H1 (cell line): ENCODE results near the gene UBE2E2. TPM values are rescaled to one million over a fixed set of nuclear protein-coding genes. Genes with fewer than 3 reads are reported as not detected.

ENCODE experiments used
- CTCF ChIA-PET: fragments of 300-600 bp; sonication (Branson Sonifier 250); formaldehyde crosslinking; loops from one replicate; lab custom pipeline; 2021; ENCODE audit not compliant: partially characterized antibody; lab: Charles Lee
- POLR2A ChIA-PET: fragments of 300-600 bp; sonication (Branson Sonifier 250); formaldehyde crosslinking; loops from one replicate; lab custom pipeline; 2021; ENCODE audit warnings: inconsistent platforms; ENCODE audit not compliant: partially characterized antibody; lab: Charles Lee
- DNase-seq, 2 experiments: peaks; one replicate each; pipeline versions ENCODE4 v3.0.0 to v3.0.0-alpha.2; 2010 to 2022; ENCODE audit warnings: low spot score in 2 of 2, low read depth in 1 of 2, mixed read lengths in 1 of 2
- FAIRE-seq: peaks from 2 replicates; lab custom pipeline; 2011; peaks lifted over from hg19 to GRCh38; lab: Jason Lieb, UNC
- H2AFZ ChIP-seq: 2 replicates; pipeline ENCODE4 v1.8.1; 2012; ENCODE audit warnings: low read length, inconsistent platforms
- H2AK5ac ChIP-seq: 2 replicates; pipeline ENCODE4 v1.6.1; 2013; ENCODE audit warnings: low read depth, low read length
- H2BK120ac ChIP-seq: replicated peaks from 2 replicates; pipeline ENCODE3; 2013; ENCODE audit warnings: low read depth, low read length, inconsistent platforms
- H2BK12ac ChIP-seq: 2 replicates; pipeline ENCODE4 v1.6.1; 2013; ENCODE audit warnings: low read depth, low read length
- H2BK15ac ChIP-seq: 2 replicates; pipeline ENCODE4 v1.6.1; 2013; ENCODE audit warnings: low read length
- H2BK20ac ChIP-seq: 2 replicates; pipeline ENCODE4 v1.6.1; 2013; ENCODE audit warnings: low read length
- H2BK5ac ChIP-seq: 2 replicates; pipeline ENCODE4 v1.6.1; 2013; ENCODE audit warnings: low read depth, low read length
- H3K14ac ChIP-seq: 2 replicates; pipeline ENCODE4 v1.6.1; 2013; ENCODE audit warnings: inconsistent platforms; ENCODE audit not compliant: insufficient read length
- H3K18ac ChIP-seq: 2 replicates; pipeline ENCODE4 v1.6.1; 2013; ENCODE audit warnings: low read length; ENCODE audit errors: extremely low read depth
- H3K23ac ChIP-seq: 2 replicates; pipeline ENCODE4 v1.6.1; 2013; ENCODE audit warnings: inconsistent platforms; ENCODE audit not compliant: insufficient read length
- H3K23me2 ChIP-seq: 2 replicates; pipeline ENCODE4 v1.6.1; 2013; ENCODE audit warnings: low read depth, low read length
- H3K27ac ChIP-seq: 2 replicates; pipeline ENCODE4 v1.6.1; 2011; ENCODE audit warnings: low read depth, low read length, inconsistent platforms
- H3K27me3 ChIP-seq, 4 experiments: replicated peaks in 1 of 4; 1 replicate in 1 of 4; 2 replicates in 3 of 4; pipeline versions ENCODE4 v1.6.1 to v1.8.1; 2011 to 2013; ENCODE audit warnings: low read length in 3 of 4, mild to moderate bottlenecking in 3 of 4, inconsistent platforms in 2 of 4, mixed read lengths in 2 of 4, moderate library complexity in 1 of 4; ENCODE audit not compliant: control insufficient read depth in 3 of 4, insufficient read depth in 3 of 4; ENCODE audit errors: extremely low read depth in 1 of 4
- H3K36me3 ChIP-seq, 4 experiments: 2 replicates each; pipeline versions ENCODE4 v1.6.1 to v1.8.1; 2011 to 2013; ENCODE audit warnings: mild to moderate bottlenecking in 4 of 4, low read length in 3 of 4, moderate library complexity in 2 of 4, control low read depth in 1 of 4, inconsistent platforms in 1 of 4; ENCODE audit not compliant: insufficient read depth in 4 of 4, control insufficient read depth in 2 of 4
- H3K4ac ChIP-seq: replicated peaks from 2 replicates; pipeline ENCODE3; 2013; ENCODE audit warnings: low read length, low read depth, mixed read lengths, inconsistent platforms; ENCODE audit not compliant: insufficient read length
- H3K4me1 ChIP-seq, 4 experiments: replicated peaks in 1 of 4; 1 replicate in 1 of 4; 2 replicates in 3 of 4; pipeline versions ENCODE4 v1.6.1 to v1.8.1; 2011 to 2013; ENCODE audit warnings: low read length in 3 of 4, inconsistent platforms in 2 of 4, mixed read lengths in 1 of 4; ENCODE audit not compliant: insufficient read depth in 4 of 4, control insufficient read depth in 3 of 4
- H3K4me2 ChIP-seq, 2 experiments: 2 replicates each; pipeline versions ENCODE4 v1.6.1 to v1.8.1; 2011 to 2013; ENCODE audit warnings: low read depth in 2 of 2, low read length in 2 of 2, control low read depth in 1 of 2, inconsistent platforms in 1 of 2, mild to moderate bottlenecking in 1 of 2; ENCODE audit not compliant: insufficient read depth in 1 of 2
- H3K4me3 ChIP-seq, 4 experiments: fragments of 200-600, 300-600 bp in 1 of 4; sonication (generic), shearing (Covaris generic), sonication (Bioruptor Twin) in 1 of 4; 2 replicates each; pipeline versions ENCODE4 v1.5.1 to v1.8.1; 2011 to 2016; ENCODE audit warnings: low read length in 4 of 4, low read depth in 3 of 4, control low read depth in 2 of 4, inconsistent platforms in 2 of 4, mild to moderate bottlenecking in 2 of 4, mixed read lengths in 1 of 4, moderate library complexity in 1 of 4; ENCODE audit not compliant: insufficient read depth in 2 of 4; ENCODE audit errors: extremely low read depth in 1 of 4
- H3K56ac ChIP-seq: replicated peaks from 2 replicates; pipeline ENCODE3; 2013; ENCODE audit warnings: low read depth, mild to moderate bottlenecking, mixed read lengths, low read length, inconsistent platforms; ENCODE audit not compliant: insufficient read length
- H3K79me1 ChIP-seq: 2 replicates; pipeline ENCODE4 v1.6.1; 2013; ENCODE audit warnings: low read depth, low read length, control low read depth
- H3K79me2 ChIP-seq, 2 experiments: 2 replicates each; pipeline versions ENCODE4 v1.6.1 to v1.8.1; 2012 to 2013; ENCODE audit warnings: low read length in 2 of 2, mild to moderate bottlenecking in 2 of 2, inconsistent platforms in 1 of 2; ENCODE audit not compliant: insufficient read depth in 2 of 2, control insufficient read depth in 1 of 2
- H3K9ac ChIP-seq, 4 experiments: replicated peaks in 1 of 4; 1 replicate in 1 of 4; 2 replicates in 3 of 4; pipeline versions ENCODE4 v1.6.1 to v1.8.1; 2011 to 2013; ENCODE audit warnings: low read depth in 3 of 4, low read length in 3 of 4, control low read depth in 2 of 4, mild to moderate bottlenecking in 2 of 4, moderate library complexity in 2 of 4, inconsistent platforms in 1 of 4; ENCODE audit errors: extremely low read depth in 1 of 4
- H3K9me3 ChIP-seq, 2 experiments: 2 replicates each; pipeline versions ENCODE4 v1.6.1 to v1.8.1; 2012 to 2013; ENCODE audit warnings: mild to moderate bottlenecking in 2 of 2, moderate library complexity in 2 of 2, control low read depth in 1 of 2, inconsistent platforms in 1 of 2, low read depth in 1 of 2, low read length in 1 of 2, mixed read lengths in 1 of 2; ENCODE audit not compliant: insufficient read depth in 2 of 2
- H4K20me1 ChIP-seq, 2 experiments: replicated peaks in 1 of 2; 2 replicates each; pipeline versions ENCODE3 to v1.8.1; 2011 to 2013; ENCODE audit warnings: inconsistent platforms in 2 of 2, low read length in 2 of 2, mild to moderate bottlenecking in 1 of 2; ENCODE audit not compliant: insufficient read depth in 2 of 2, control insufficient read depth in 1 of 2
- H4K5ac ChIP-seq: 2 replicates; pipeline ENCODE4 v1.6.1; 2013; ENCODE audit warnings: low read length, low read depth, mixed read lengths, inconsistent platforms; ENCODE audit not compliant: insufficient read length
- H4K8ac ChIP-seq: 2 replicates; pipeline ENCODE4 v1.8.0; 2013; ENCODE audit warnings: mild to moderate bottlenecking, moderate library complexity, low read length, inconsistent platforms; ENCODE audit not compliant: insufficient read depth; ENCODE audit errors: extremely low read depth
- H4K91ac ChIP-seq: replicated peaks from 2 replicates; pipeline ENCODE3; 2013; ENCODE audit warnings: low read length, mixed read lengths, inconsistent platforms; ENCODE audit not compliant: insufficient read length
- KDM5A ChIP-seq: fragments of 200-600 bp; IDR thresholded peaks from 2 replicates; pipeline ENCODE4 v1.7.1; 2012; ENCODE audit warnings: mild to moderate bottlenecking, low read length, inconsistent platforms, mixed read lengths
- polyA plus RNA-seq, 7 experiments: library from polyadenylated mRNA; depleted of rRNA in 3 of 7; stranded (reverse) in 5 of 7; unstranded in 2 of 7; fragments of >200 nt in 5 of 7; fragments of 200-250 nt in 2 of 7; gene quantifications; 1 replicate in 5 of 7; 2 replicates in 1 of 7; 4 replicates in 1 of 7; pipeline versions ENCODE4 v1.2.1 to v1.2.3, GENCODE V29; 2011 to 2013; ENCODE audit warnings: missing spikeins in 2 of 7, mixed read lengths in 2 of 7
- total RNA-seq: library from RNA; stranded (reverse); fragmentation: NEBNext Ultra II Directional; extraction: Animal tissue kit (Norgen Biotek cat#: 25700); gene quantifications from 2 replicates; pipeline ENCODE4 v1.2.1, GENCODE V29; 2021

The UBE2E2 gene
- total and polyA plus RNA-seq, 2 of the 8 experiments (the other 6 are each of a cell fraction or from before 2014, with no cell fraction given), result 57.6 to 70.6 TPM

DNA sequence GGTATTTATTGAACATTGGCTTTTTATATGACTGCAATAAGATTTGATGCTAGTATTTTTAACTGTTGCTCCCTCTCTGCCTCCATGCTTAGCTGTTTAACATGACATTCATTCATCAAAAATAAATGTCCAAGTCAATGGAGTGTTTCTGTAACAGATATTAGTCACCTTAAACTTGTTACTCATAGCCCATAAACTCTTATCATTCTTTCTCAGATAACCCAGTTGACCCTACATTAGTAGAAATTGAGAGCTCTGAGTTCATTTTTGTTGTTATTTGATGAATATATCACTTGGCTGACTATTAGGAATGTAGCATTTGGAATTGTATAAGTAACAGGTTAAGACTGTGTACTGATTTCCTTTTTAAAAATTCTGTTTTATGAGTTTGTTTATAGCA, 201.1 kb downstream of the UBE2E2 start:
- Histone ChIP-seq H4K91ac (no peak overlapping the region), H3K23ac (no peak overlapping the region), H3K9me3 (no peaks in the 10 kb centered on the region), H4K8ac (no peak overlapping the region), H3K4me3 (no peak overlapping the region), H2BK20ac (no peak overlapping the region), H4K5ac (no peak overlapping the region), H3K79me2 (0 out of 4 replicates have a peak, but pooled peaks cover 0 to 3% of the 10 kb centered on the region in 2 experiments), H3K4ac (no peak overlapping the region), H2AFZ (no peak overlapping the region), H2BK5ac (no peak overlapping the region), H3K4me2 (no peak overlapping the region), H4K20me1 (peaks cover 0 to 1% of the 10 kb centered on the region in 2 experiments), H3K56ac (no peak overlapping the region), H3K27me3 (no peaks in the 10 kb centered on the region), H3K79me1 (no peaks in the 10 kb centered on the region), H3K9ac (no peak overlapping the region), H2BK12ac (no peak overlapping the region), H3K18ac (no peak overlapping the region), H3K4me1 (peaks cover 0 to 5% (median 2%) of the 10 kb centered on the region in 4 experiments; a peak in 2 of 7 replicates), H3K27ac (no peak overlapping the region), H3K14ac (no peak overlapping the region), H3K23me2 (no peaks in the 10 kb centered on the region; the same call in 1 of the 2 replicates), H3K36me3 (no peaks in the 10 kb centered on the region), H2BK120ac (no peak overlapping the region), H2AK5ac (no peak overlapping the region), H2BK15ac (no peak overlapping the region)
- ChIA-PET POLR2A (no interaction called here), CTCF (interaction anchor here (1.7 kb wide), 1 partner anchor 14 kb away, joined by 4 read pairs; no protein-coding TSS in a partner anchor)
- FAIRE-seq, result no peak
- no peak for DNase-seq
- no peak for TF ChIP-seq KDM5A
